ENCODE data around the gene MORC3. TPM values are rescaled to one million over a fixed set of nuclear protein-coding genes. Genes with fewer than 3 reads are reported as not detected.

Gene MORC3
- total and polyA plus RNA-seq, 2 of the 4 experiments (the other 2 are of a cell fraction): 14.0 to 23.5 TPM

DNA sequence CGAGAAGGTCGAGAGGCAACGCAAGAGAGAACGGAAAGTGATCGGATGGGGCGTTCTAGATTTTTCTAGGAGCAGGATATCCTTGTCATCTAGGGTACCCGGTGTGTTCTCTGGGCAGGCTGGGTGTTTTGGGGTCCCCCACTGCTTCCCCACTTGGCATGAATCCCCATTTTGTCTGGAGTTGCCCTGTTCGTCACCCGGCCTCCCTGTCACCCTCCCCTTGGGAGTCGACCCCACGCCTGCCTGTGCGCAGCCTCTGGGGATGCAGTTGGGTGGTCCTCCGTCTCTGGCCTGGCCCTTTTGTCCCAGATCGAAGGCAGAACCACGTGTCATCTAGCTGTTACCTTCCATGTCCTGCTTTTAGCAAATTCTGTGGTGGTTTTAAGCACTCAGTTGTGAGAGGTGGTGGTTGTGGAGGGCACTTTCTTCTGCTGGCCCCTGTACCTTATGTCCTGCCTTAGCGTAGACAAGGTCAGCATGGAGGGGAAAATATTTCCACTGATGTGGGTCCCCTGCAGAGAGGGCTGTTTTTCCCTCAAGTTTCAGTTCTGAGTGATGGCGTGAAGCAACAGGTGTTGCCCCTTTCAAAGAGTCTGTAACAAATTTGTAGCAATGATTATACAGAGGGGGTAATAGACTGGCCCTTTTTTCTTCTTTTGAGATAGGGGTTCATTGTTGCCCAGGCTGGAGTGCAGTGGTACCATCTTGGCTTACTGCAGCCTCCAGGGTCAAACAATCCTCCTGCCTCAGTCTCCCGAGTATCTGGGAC is 100.8 kb downstream of the MORC3 start (continued):
- TF ChIP-seq RCOR1 (IDR thresholded peaks at IDR 0.05; ENCODE audit: insufficient replicate concordance, low read length): no peak

DNA sequence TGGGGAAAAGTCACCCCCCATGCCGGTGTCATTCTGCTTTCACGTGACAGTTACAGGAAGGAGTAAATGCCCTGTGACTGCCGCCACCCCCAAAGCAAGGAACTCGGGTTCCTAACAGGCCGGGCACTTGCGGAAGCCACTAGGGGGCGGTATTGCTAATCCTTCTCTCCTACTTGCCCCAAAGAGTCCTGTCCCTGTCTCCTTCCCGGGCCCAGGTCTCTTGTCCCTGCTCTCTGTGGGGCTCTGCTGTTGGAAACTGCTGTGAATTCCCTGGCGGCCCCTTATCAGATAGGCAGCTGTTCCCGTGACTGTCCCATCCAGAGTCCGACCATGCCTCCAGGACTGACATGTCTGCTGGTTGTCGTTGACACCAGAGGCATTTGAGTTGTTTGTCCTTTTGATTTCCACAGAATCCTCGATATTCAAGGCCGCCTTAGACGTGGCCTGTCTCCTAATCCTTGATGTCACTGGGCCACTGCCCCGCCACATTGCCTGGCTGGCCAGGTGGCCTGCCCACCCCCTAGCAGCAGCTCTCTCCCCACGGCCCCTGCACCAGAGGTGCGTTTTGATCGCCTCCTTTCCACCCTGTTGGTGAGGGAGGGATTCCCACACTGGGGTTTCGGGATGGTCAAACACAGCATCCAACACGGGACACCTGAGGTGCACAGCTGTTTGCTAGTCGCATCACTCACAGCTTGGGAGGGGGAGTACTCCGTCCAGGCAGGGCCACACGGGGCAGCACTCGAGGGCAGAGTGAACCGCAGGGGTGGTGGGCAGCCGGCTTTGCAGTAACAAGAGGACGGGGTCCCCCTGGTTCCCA is 102.5 kb downstream of the MORC3 start:
- H3K56ac ChIP-seq (ENCODE audit: extremely low read depth, insufficient read depth, low read length): no peak overlapping the region
- 0 out of 2 replicates have a peak overlapping the region, but pooled peaks have one; percentile 4 for H3K4ac ChIP-seq (ENCODE audit: low read depth, low read length)
- no peaks in the 10 kb centered on the region for H3K36me3 ChIP-seq (ENCODE audit: control insufficient read depth, insufficient read depth, low read length)
- no peak overlapping the region for H3K14ac ChIP-seq (replicated peaks; ENCODE audit: low read depth, low read length)
- H3K4me1 ChIP-seq (ENCODE audit: control insufficient read depth, insufficient read depth, low read length): peaks cover 2% of the 10 kb centered on the region; the same call in 1 of the 2 replicates
- peak overlapping the region; percentile 22; the same call in 1 of the 2 replicates for H4K91ac ChIP-seq (ENCODE audit: insufficient read depth, low read depth, low read length)
- H3K27me3 ChIP-seq (ENCODE audit: control insufficient read depth, insufficient read depth, low read length): no peaks in the 10 kb centered on the region
- DNase-seq (peak; percentile 71), ATAC-seq (ENCODE audit: low read depth) (peak; percentile 64)
- H4K20me1 ChIP-seq (ENCODE audit: insufficient read depth, low read length): no peaks in the 10 kb centered on the region
- no TSS peak for BruUV-seq (replicated peaks)
- H4K5ac ChIP-seq (ENCODE audit: low read depth, low read length): no peak overlapping the region
- no peaks in the 10 kb centered on the region; the same call in 1 of the 2 replicates for H3K9me1 ChIP-seq (ENCODE audit: insufficient read depth, low read length)
- CTCF ChIA-PET: interaction anchor here (0.6 to 1.3 kb wide), 2 partner anchors 57 to 62 kb away, joined by 4 to 7 read pairs; partner anchors contain the start of gene CLDN14
- H2BK5ac ChIP-seq (ENCODE audit: low read depth, low read length, poor library complexity, severe bottlenecking): no peak overlapping the region
- in situ Hi-C loops (cut with MboI; ENCODE audit: low sequenced_read_pairs): loop anchor here (5.0 kb wide), 1 partner anchor 505 kb away; no protein-coding TSS in a partner anchor
- no peak overlapping the region for H2BK15ac ChIP-seq (ENCODE audit: low read depth, low read length)
- peak overlapping the region; percentile 35 for H2AK9ac ChIP-seq (replicated peaks; ENCODE audit: low read depth, low read length, poor library complexity)
- H2AK5ac ChIP-seq (ENCODE audit: low read depth, low read length): no peak overlapping the region; the same call in 1 of the 2 replicates
- 55% methylated on average over 10 of the region's 28 CpGs; no CpG with 5 or more reads in 1 of the 2 experiments for WGBS, 2 experiments (ENCODE audit: extremely low coverage in 2 of 2, insufficient read length in 1 of 2)
- H2AFZ ChIP-seq (replicated peaks; ENCODE audit: low read length, poor library complexity): peak overlapping the region; percentile 49
- no peak overlapping the region for H3K27ac ChIP-seq (ENCODE audit: insufficient read depth, low read length)
- H3K9me3 ChIP-seq (ENCODE audit: control insufficient read depth, insufficient read depth, low read length): no peaks in the 10 kb centered on the region
- no peak overlapping the region for H3K4me3 ChIP-seq (ENCODE audit: insufficient read depth, low read depth, low read length)
- H3K23ac ChIP-seq (ENCODE audit: low read depth, low read length): no peak overlapping the region
- H4K8ac ChIP-seq (ENCODE audit: low read depth in 2 of 2, low read length in 2 of 2): no peak overlapping the region
- no peak overlapping the region for H3K18ac ChIP-seq (ENCODE audit: low read depth, low read length)
- H2BK120ac ChIP-seq (ENCODE audit: low read depth, low read length): no peak overlapping the region
- H3K9ac ChIP-seq (ENCODE audit: low read depth, low read length): no peak overlapping the region
- POLR2A ChIA-PET (ENCODE audit: unreplicated experiment): no interaction called here
- dilution Hi-C loops (cut with HindIII; ENCODE audit: low sequenced_read_pairs, unreplicated experiment): no loop called here
- peak overlapping the region; percentile 14; the same call in 1 of the 2 replicates for H2BK20ac ChIP-seq (ENCODE audit: low read depth, low read length)
- H3K79me1 ChIP-seq (ENCODE audit: low read depth in 1 of 2, low read length in 2 of 2): no peaks in the 10 kb centered on the region
- TF ChIP-seq, protein P1, sequence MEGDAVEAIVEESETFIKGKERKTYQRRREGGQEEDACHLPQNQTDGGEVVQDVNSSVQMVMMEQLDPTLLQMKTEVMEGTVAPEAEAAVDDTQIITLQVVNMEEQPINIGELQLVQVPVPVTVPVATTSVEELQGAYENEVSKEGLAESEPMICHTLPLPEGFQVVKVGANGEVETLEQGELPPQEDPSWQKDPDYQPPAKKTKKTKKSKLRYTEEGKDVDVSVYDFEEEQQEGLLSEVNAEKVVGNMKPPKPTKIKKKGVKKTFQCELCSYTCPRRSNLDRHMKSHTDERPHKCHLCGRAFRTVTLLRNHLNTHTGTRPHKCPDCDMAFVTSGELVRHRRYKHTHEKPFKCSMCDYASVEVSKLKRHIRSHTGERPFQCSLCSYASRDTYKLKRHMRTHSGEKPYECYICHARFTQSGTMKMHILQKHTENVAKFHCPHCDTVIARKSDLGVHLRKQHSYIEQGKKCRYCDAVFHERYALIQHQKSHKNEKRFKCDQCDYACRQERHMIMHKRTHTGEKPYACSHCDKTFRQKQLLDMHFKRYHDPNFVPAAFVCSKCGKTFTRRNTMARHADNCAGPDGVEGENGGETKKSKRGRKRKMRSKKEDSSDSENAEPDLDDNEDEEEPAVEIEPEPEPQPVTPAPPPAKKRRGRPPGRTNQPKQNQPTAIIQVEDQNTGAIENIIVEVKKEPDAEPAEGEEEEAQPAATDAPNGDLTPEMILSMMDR (conservative IDR thresholded peaks at IDR 0.05; ENCODE audit: low read depth, low read length): peak; percentile 74
- TF ChIP-seq RCOR1 (IDR thresholded peaks at IDR 0.05; ENCODE audit: insufficient replicate concordance, low read length): no peak
- TF ChIP-seq SMC3 (IDR thresholded peaks at IDR 0.05; ENCODE audit: low read depth, low read length): peak; percentile 61
- peak; percentile 75 for TF ChIP-seq RAD21 (IDR thresholded peaks at IDR 0.05; ENCODE audit: low read length)
- no peak for TF ChIP-seq NFE2L2 (IDR thresholded peaks at IDR 0.05; ENCODE audit: low read depth, low read length)
- TF ChIP-seq MAZ (IDR thresholded peaks at IDR 0.05; ENCODE audit: borderline replicate concordance, low read depth, low read length): no peak
- no peak overlapping the region for H3K4me2 ChIP-seq (ENCODE audit: low read depth, low read length)
- intact Hi-C loops (cut with micrococcal nuclease): no loop called here

Data from IMR-90 (cell line).